ENCODE data around the gene C1QL1. TPM values are rescaled to one million over a fixed set of nuclear protein-coding genes. Genes with fewer than 3 reads are reported as not detected.

C1QL1 gene
- total RNA-seq, 1 donor from 2014 or later, result not detected

DNA sequence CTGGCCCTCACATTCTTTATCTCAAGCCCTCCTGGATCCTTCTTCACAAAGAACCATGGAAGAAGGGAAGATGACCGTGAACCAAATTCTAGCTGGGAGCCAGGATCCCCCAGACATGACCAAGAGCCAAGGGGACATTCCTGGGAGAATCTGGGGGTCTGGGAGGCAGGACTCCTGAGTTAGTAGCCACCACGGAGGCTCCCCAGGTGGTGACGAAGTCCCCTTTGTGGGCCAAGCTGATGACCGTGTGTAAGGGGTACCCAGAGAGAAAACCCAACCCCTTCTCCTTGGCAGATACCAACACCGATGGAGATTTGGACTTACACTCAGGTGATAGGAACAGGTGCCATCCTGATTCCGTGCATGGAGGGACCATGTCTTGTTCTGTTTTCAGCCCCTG lies 46.0 kb downstream of the C1QL1 start:
- Mint-ChIP-seq H3K4me1 (peaks cover 26% of the 10 kb centered on the region), H3K4me3 (peak overlapping the region; percentile 46), H3K27ac (no peak overlapping the region), H3K27me3 (ENCODE audit: insufficient read depth, low read depth) (peaks cover 20% of the 10 kb centered on the region), H3K9me3 (no peaks in the 10 kb centered on the region), H3K36me3 (peaks cover 11% of the 10 kb centered on the region)
- DNase-seq (ENCODE audit: low spot score), result no peak
- Histone ChIP-seq H3K79me2 (ENCODE audit: low read depth) (no peaks in the 10 kb centered on the region), H3K4me2 (peak overlapping the region; percentile 55), H3F3A (ENCODE audit: low read depth) (peaks cover 26% of the 10 kb centered on the region), H3K27ac (no peak overlapping the region), H3K36me3 (no peaks in the 10 kb centered on the region), H3K4me3 (no peak overlapping the region), H3K9me3 (ENCODE audit: low read depth) (no peaks in the 10 kb centered on the region), H3K27me3 (no peaks in the 10 kb centered on the region), H2AFZ (replicated peaks) (no peak overlapping the region), H4K20me1 (ENCODE audit: low read depth) (no peaks in the 10 kb centered on the region), H3K4me1 (peaks cover 31% of the 10 kb centered on the region), H3K9ac (no peak overlapping the region)
- no peak for TF ChIP-seq EZH2phosphoT487 (IDR thresholded peaks at IDR 0.05)
- TF ChIP-seq CTCF (IDR thresholded peaks at IDR 0.05), result no peak
- TF ChIP-seq EZH2 (IDR thresholded peaks at IDR 0.05), result no peak

DNA sequence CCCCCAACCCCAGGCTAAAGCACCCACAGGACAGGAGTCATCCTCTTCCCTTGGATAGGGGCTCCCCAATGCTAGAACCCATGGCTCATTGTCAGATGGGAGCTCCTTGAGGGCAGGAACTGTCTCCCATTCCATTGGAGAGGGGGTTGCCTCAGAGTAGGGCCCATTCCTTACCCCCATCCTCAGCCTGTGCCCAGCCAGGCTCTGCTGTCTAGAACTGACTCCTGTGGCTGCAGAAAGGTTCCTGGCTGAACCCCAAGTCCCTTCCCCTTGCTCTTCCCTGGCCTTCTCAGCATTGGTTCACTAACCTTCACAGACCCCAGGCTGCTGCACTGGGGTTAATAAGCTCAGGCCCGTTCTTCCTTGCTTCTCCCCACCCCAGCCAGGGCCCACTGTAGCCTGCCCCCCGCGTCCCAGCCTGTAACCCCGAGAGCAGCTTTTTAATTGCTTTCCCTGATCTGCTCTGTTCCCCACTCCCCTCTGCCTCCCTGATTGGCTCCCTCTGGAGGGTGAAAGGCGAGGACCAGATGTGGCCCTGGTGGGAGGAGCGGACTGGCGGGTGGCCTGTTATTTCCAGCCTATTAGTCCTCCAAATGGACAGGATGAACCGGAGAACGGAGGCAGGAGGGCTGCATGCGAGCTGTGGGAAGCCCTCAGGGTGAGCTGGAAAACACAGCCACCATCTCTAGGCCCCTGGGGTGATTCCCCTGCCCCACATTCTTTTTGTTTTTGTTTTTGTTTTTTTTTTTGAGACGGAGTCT lies 46.8 kb downstream of the C1QL1 start:
- Mint-ChIP-seq H3K36me3 (peaks cover 8% of the 10 kb centered on the region), H3K4me3 (no peak overlapping the region), H3K4me1 (peaks cover 27% of the 10 kb centered on the region), H3K27me3 (ENCODE audit: insufficient read depth, low read depth) (peaks cover 20% of the 10 kb centered on the region), H3K9me3 (no peaks in the 10 kb centered on the region), H3K27ac (peak overlapping the region; percentile 17)
- H3K36me3 ChIP-seq, result no peaks in the 10 kb centered on the region
- no peak overlapping the region for H2AFZ ChIP-seq (replicated peaks)
- peak; percentile 76 for DNase-seq (ENCODE audit: low spot score)
- H4K20me1 ChIP-seq (ENCODE audit: low read depth), result no peaks in the 10 kb centered on the region
- H3K9ac ChIP-seq, result no peak overlapping the region
- H3K9me3 ChIP-seq (ENCODE audit: low read depth), result no peaks in the 10 kb centered on the region
- no peak overlapping the region for H3K27ac ChIP-seq
- TF ChIP-seq CTCF (IDR thresholded peaks at IDR 0.05), result peak; percentile 11
- no peak for TF ChIP-seq EZH2phosphoT487 (IDR thresholded peaks at IDR 0.05)
- H3K4me1 ChIP-seq, result peaks cover 32% of the 10 kb centered on the region
- peak overlapping the region; percentile 55 for H3K4me2 ChIP-seq
- H3F3A ChIP-seq (ENCODE audit: low read depth), result peaks cover 26% of the 10 kb centered on the region
- H3K79me2 ChIP-seq (ENCODE audit: low read depth), result no peaks in the 10 kb centered on the region
- no peaks in the 10 kb centered on the region for H3K27me3 ChIP-seq
- H3K4me3 ChIP-seq, result no peak overlapping the region

GRCh38 chr17:44920565-44920940 lies 47.5 kb downstream of the C1QL1 start:
- Histone ChIP-seq H4K20me1 (ENCODE audit: low read depth) (no peaks in the 10 kb centered on the region), H3K4me2 (peak overlapping the region; percentile 48), H3K27ac (no peak overlapping the region), H3K27me3 (no peaks in the 10 kb centered on the region), H3K4me3 (no peak overlapping the region), H3K9me3 (ENCODE audit: low read depth) (no peaks in the 10 kb centered on the region), H3K9ac (no peak overlapping the region), H2AFZ (replicated peaks) (no peak overlapping the region), H3F3A (ENCODE audit: low read depth) (peaks cover 26% of the 10 kb centered on the region), H3K36me3 (no peaks in the 10 kb centered on the region), H3K4me1 (peaks cover 35% of the 10 kb centered on the region), H3K79me2 (ENCODE audit: low read depth) (no peaks in the 10 kb centered on the region)
- Mint-ChIP-seq H3K27ac (no peak overlapping the region), H3K36me3 (peaks cover 4% of the 10 kb centered on the region), H3K4me1 (peaks cover 34% of the 10 kb centered on the region), H3K9me3 (no peaks in the 10 kb centered on the region), H3K4me3 (peak overlapping the region; percentile 33), H3K27me3 (ENCODE audit: insufficient read depth, low read depth) (peaks cover 18% of the 10 kb centered on the region)
- no peak for DNase-seq (ENCODE audit: low spot score)
- TF ChIP-seq EZH2 (IDR thresholded peaks at IDR 0.05) (no peak), CTCF (IDR thresholded peaks at IDR 0.05) (no peak), EZH2phosphoT487 (IDR thresholded peaks at IDR 0.05) (no peak)

All from neural progenitor cell (in vitro differentiated cells).